ENCODE measurements around the gene PPP1R7. TPM values are rescaled to one million over a fixed set of nuclear protein-coding genes. Genes with fewer than 3 reads are reported as not detected.

The PPP1R7 gene
- polyA plus RNA-seq, 3 donors, result 54.9 to 102 (median 84.4) TPM

GRCh38 chr2:241168366-241168765 lies 18.1 kb downstream of the PPP1R7 start:
- peaks cover 72 to 90% of the 10 kb centered on the region in 2 donors for H3K36me3 ChIP-seq (replicated peaks in 1 of 2; ENCODE audit: control insufficient read depth in 1 of 2, insufficient read depth in 2 of 2, low read length in 2 of 2)
- WGBS (ENCODE audit: insufficient coverage), result 95% methylated on average over 14 of the region's 15 CpGs
- peaks cover 80 to 98% of the 10 kb centered on the region in 2 donors for H3K36me3 Mint-ChIP-seq

GRCh38 chr2:241173557-241173956 lies 23.3 kb downstream of the PPP1R7 start:
- intact Hi-C loops (cut with micrococcal nuclease), result no loop called here
- no CpG with 5 or more reads among the region's 2 CpGs for WGBS (ENCODE audit: insufficient coverage)

More at GRCh38 chr2:241168366-241168765, 18.1 kb downstream of the PPP1R7 start:
- no peaks in the 10 kb centered on the region for H3K4me1 ChIP-seq (ENCODE audit: control insufficient read depth in 1 of 2, insufficient read depth in 2 of 2, low read length in 2 of 2)
- no peak overlapping the region for H2AFZ ChIP-seq (ENCODE audit: insufficient read depth, low read depth, low read length, poor library complexity, severe bottlenecking)
- Mint-ChIP-seq H3K27ac (no peak overlapping the region), H3K4me3 (no peak overlapping the region), H3K9me3 (peaks cover 15 to 26% (median 20%) of the 10 kb centered on the region in 7 donors), H3K27me3 (ENCODE audit: low read depth in 3 of 3) (no peaks in the 10 kb centered on the region), H3K4me1 (no peaks in the 10 kb centered on the region)
- H3K9ac ChIP-seq (ENCODE audit: insufficient read depth, low read length, poor library complexity, severe bottlenecking), result no peak overlapping the region
- DNase-seq, result no peak
- no peak for TF ChIP-seq CTCF (IDR thresholded peaks at IDR 0.05)
- H3K27me3 ChIP-seq (ENCODE audit: control insufficient read depth in 2 of 2, insufficient read depth in 2 of 2, low read length in 2 of 2), result no peaks in the 10 kb centered on the region
- H3K9me3 ChIP-seq (replicated peaks in 1 of 2; ENCODE audit: control insufficient read depth in 1 of 2, insufficient read depth in 1 of 2, low read length in 2 of 2), result peaks cover 9 to 17% of the 10 kb centered on the region in 2 donors
- H4K20me1 ChIP-seq (ENCODE audit: insufficient read depth, low read length), result no peaks in the 10 kb centered on the region
- H3K4me3 ChIP-seq (replicated peaks in 1 of 3; ENCODE audit: low read depth in 2 of 3, low read length in 3 of 3), result no peak overlapping the region
- H3K4me2 ChIP-seq (replicated peaks; ENCODE audit: extremely low read depth, low read length, poor library complexity, severe bottlenecking), result no peak overlapping the region
- intact Hi-C loops (cut with micrococcal nuclease), result no loop called here
- no peaks in the 10 kb centered on the region for H3K79me2 ChIP-seq (ENCODE audit: insufficient read depth, low read length)
- no peak overlapping the region for H3K27ac ChIP-seq (ENCODE audit: low read depth in 1 of 2, low read length in 2 of 2)

More at GRCh38 chr2:241173557-241173956, 23.3 kb downstream of the PPP1R7 start:
- no peak overlapping the region for H3K4me3 ChIP-seq (replicated peaks in 1 of 3; ENCODE audit: low read depth in 2 of 3, low read length in 3 of 3)
- H3K27me3 ChIP-seq (ENCODE audit: control insufficient read depth in 2 of 2, insufficient read depth in 2 of 2, low read length in 2 of 2), result no peaks in the 10 kb centered on the region
- no peak overlapping the region for H3K4me3 Mint-ChIP-seq
- H3K36me3 ChIP-seq (replicated peaks in 1 of 2; ENCODE audit: control insufficient read depth in 1 of 2, insufficient read depth in 2 of 2, low read length in 2 of 2), result peaks cover 66 to 91% of the 10 kb centered on the region in 2 donors
- H3K27ac ChIP-seq (ENCODE audit: low read depth in 1 of 2, low read length in 2 of 2), result no peak overlapping the region
- no peak overlapping the region for H2AFZ ChIP-seq (ENCODE audit: insufficient read depth, low read depth, low read length, poor library complexity, severe bottlenecking)
- H3K27ac Mint-ChIP-seq, result peak overlapping the region in 1 of 7 donors; percentile 7
- H3K9me3 ChIP-seq (replicated peaks in 1 of 2; ENCODE audit: control insufficient read depth in 1 of 2, insufficient read depth in 1 of 2, low read length in 2 of 2), result peaks cover 9 to 17% of the 10 kb centered on the region in 2 donors
- no peak overlapping the region for H3K4me2 ChIP-seq (replicated peaks; ENCODE audit: extremely low read depth, low read length, poor library complexity, severe bottlenecking)
- H4K20me1 ChIP-seq (ENCODE audit: insufficient read depth, low read length), result no peaks in the 10 kb centered on the region
- H3K9me3 Mint-ChIP-seq, result peaks cover 15 to 29% (median 20%) of the 10 kb centered on the region in 7 donors
- H3K27me3 Mint-ChIP-seq (ENCODE audit: low read depth in 3 of 3), result peaks cover 0 to 3% (median 1%) of the 10 kb centered on the region in 3 donors
- peaks cover 80 to 99% of the 10 kb centered on the region in 2 donors for H3K36me3 Mint-ChIP-seq
- no peaks in the 10 kb centered on the region for H3K79me2 ChIP-seq (ENCODE audit: insufficient read depth, low read length)
- H3K4me1 Mint-ChIP-seq, result no peaks in the 10 kb centered on the region
- no peak for DNase-seq
- no peaks in the 10 kb centered on the region for H3K4me1 ChIP-seq (ENCODE audit: control insufficient read depth in 1 of 2, insufficient read depth in 2 of 2, low read length in 2 of 2)
- H3K9ac ChIP-seq (ENCODE audit: insufficient read depth, low read length, poor library complexity, severe bottlenecking), result no peak overlapping the region
- TF ChIP-seq CTCF (IDR thresholded peaks at IDR 0.05), result no peak
